ENCODE results near the gene GGTLC2. TPM values are rescaled to one million over a fixed set of nuclear protein-coding genes. Genes with fewer than 3 reads are reported as not detected.

GGTLC2 gene
- total RNA-seq, 1 donor from 2014 or later = not detected

DNA sequence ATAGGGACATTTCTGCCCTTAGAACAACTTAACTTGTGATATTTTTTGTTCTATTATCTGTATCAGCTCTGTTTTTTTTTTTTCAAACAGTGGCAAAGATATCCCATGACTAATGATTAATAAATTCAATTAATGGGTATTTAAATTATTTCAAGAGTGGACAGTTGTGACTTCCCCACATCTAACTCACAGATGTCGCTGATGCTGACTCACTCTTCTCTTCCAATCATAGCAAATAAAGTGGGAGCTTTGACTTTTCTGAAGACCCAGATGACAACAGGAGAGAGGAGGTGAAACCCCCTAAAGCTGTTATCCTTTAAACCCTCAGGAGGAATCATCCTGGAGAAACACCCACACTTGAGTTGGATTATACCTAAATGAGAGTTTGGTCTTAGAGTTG lies 27.1 kb downstream of the GGTLC2 start:
- no peaks in the 10 kb centered on the region for H3K36me3 Mint-ChIP-seq (ENCODE audit: low read depth, unreplicated experiment)
- H3K27me3 Mint-ChIP-seq (ENCODE audit: unreplicated experiment) = no peaks in the 10 kb centered on the region
- DNase-seq (ENCODE audit: low spot score) = no peak
- no peak overlapping the region for H3K27ac Mint-ChIP-seq (ENCODE audit: unreplicated experiment)
- no peaks in the 10 kb centered on the region for H3K9me3 Mint-ChIP-seq (ENCODE audit: unreplicated experiment)
- no peak overlapping the region for H3K4me3 Mint-ChIP-seq (ENCODE audit: unreplicated experiment)
- TF ChIP-seq, protein P1, sequence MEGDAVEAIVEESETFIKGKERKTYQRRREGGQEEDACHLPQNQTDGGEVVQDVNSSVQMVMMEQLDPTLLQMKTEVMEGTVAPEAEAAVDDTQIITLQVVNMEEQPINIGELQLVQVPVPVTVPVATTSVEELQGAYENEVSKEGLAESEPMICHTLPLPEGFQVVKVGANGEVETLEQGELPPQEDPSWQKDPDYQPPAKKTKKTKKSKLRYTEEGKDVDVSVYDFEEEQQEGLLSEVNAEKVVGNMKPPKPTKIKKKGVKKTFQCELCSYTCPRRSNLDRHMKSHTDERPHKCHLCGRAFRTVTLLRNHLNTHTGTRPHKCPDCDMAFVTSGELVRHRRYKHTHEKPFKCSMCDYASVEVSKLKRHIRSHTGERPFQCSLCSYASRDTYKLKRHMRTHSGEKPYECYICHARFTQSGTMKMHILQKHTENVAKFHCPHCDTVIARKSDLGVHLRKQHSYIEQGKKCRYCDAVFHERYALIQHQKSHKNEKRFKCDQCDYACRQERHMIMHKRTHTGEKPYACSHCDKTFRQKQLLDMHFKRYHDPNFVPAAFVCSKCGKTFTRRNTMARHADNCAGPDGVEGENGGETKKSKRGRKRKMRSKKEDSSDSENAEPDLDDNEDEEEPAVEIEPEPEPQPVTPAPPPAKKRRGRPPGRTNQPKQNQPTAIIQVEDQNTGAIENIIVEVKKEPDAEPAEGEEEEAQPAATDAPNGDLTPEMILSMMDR (IDR thresholded peaks at IDR 0.05; ENCODE audit: unreplicated experiment) = no peak
- no peaks in the 10 kb centered on the region for H3K4me1 Mint-ChIP-seq (ENCODE audit: unreplicated experiment)

DNA sequence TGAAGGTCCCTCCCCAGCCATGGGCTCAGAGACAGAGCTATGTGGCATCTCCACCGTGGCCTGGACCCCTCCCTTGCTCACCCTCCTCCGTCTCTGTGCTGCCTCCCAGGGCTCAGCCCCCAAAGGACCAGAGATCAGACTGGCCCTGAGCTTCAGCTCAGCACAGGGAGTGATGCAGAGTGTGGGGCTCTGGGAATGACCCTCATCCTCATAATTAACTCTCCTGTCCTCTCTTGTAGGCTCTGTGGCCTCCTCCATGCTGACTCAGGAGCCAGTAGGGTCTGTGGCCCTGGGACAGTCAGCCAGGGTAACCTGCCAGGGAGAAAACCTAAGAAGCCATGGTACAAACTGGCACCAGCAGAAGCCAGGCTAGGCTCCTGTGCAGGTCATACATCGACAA lies 28.7 kb downstream of the GGTLC2 start:
- H3K4me3 Mint-ChIP-seq (ENCODE audit: unreplicated experiment) = no peak overlapping the region
- H3K27me3 Mint-ChIP-seq (ENCODE audit: unreplicated experiment) = no peaks in the 10 kb centered on the region
- no peaks in the 10 kb centered on the region for H3K9me3 Mint-ChIP-seq (ENCODE audit: unreplicated experiment)
- H3K27ac Mint-ChIP-seq (ENCODE audit: unreplicated experiment) = no peak overlapping the region
- H3K4me1 Mint-ChIP-seq (ENCODE audit: unreplicated experiment) = no peaks in the 10 kb centered on the region
- H3K36me3 Mint-ChIP-seq (ENCODE audit: low read depth, unreplicated experiment) = no peaks in the 10 kb centered on the region
- no peak for DNase-seq (ENCODE audit: low spot score)
- TF ChIP-seq, protein P1 (IDR thresholded peaks at IDR 0.05; ENCODE audit: unreplicated experiment) = no peak

DNA sequence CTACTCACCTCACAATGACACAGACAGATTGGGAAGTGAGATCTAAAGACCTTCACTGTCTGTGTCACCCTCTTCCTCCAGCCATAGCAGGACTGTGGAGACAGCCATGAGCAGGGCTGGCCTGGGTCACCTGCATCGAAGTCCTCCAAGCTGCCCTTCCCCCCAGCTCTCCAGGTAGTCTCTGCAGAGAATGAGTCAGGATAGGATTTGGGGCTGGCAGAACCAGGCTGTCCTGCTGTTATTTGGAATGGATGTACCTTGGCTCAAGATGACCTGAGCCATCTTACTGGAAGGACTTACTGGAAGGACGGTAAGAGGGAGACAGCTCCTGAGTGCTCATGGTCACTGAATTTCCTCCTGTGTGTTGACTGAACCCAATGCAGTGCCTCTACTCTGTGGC lies 29.2 kb downstream of the GGTLC2 start:
- Mint-ChIP-seq H3K27me3 (ENCODE audit: unreplicated experiment) (no peaks in the 10 kb centered on the region), H3K9me3 (ENCODE audit: unreplicated experiment) (no peaks in the 10 kb centered on the region), H3K27ac (ENCODE audit: unreplicated experiment) (no peak overlapping the region), H3K4me1 (ENCODE audit: unreplicated experiment) (no peaks in the 10 kb centered on the region), H3K4me3 (ENCODE audit: unreplicated experiment) (no peak overlapping the region), H3K36me3 (ENCODE audit: low read depth, unreplicated experiment) (no peaks in the 10 kb centered on the region)
- TF ChIP-seq, protein P1 (IDR thresholded peaks at IDR 0.05; ENCODE audit: unreplicated experiment) = no peak
- no peak for DNase-seq (ENCODE audit: low spot score)

DNA sequence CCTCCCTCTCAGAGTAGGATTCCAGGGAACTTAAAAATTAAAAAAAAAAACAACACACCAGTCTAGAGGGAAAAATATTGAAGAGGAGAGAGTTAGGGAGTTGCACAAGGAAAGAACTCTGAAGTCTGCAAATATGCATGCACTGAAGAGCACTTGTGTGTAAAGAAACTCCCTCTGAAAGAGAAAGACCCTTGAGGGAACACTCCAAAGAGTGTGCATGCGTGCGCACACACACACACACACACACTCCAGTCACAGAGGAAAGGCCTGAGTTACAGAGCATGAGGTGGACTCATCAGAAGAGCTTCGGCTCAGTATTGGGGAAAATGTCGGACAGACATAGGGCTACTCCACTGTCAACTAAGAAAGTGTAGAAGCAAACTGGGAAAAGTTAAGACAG lies 30.1 kb downstream of the GGTLC2 start:
- Mint-ChIP-seq H3K27me3 (ENCODE audit: unreplicated experiment) (no peaks in the 10 kb centered on the region), H3K4me3 (ENCODE audit: unreplicated experiment) (no peak overlapping the region), H3K9me3 (ENCODE audit: unreplicated experiment) (no peaks in the 10 kb centered on the region), H3K36me3 (ENCODE audit: low read depth, unreplicated experiment) (no peaks in the 10 kb centered on the region), H3K4me1 (ENCODE audit: unreplicated experiment) (no peaks in the 10 kb centered on the region), H3K27ac (ENCODE audit: unreplicated experiment) (no peak overlapping the region)
- TF ChIP-seq, protein P1 (IDR thresholded peaks at IDR 0.05; ENCODE audit: unreplicated experiment) = no peak
- no peak for DNase-seq (ENCODE audit: low spot score)

DNA sequence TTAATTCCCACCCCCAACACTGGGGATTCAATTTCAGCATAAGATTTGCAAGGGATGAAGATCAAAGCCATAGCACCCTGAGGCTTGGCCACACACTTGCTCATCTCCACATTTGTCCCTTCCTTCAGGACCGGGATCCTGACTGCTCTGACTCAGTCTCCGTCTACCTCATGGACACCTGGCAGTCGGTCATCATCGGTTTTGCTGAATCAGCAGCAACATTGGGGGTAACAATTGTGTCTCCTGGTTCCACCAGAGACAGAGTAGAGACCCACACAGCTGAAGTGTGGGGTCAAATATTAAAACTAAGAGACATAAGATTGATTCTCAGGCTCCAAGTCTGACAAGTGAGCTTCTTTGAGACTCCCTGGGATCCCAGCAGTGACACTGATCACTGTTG lies 34.6 kb downstream of the GGTLC2 start:
- Mint-ChIP-seq H3K27ac (ENCODE audit: unreplicated experiment) (no peak overlapping the region), H3K9me3 (ENCODE audit: unreplicated experiment) (no peaks in the 10 kb centered on the region), H3K36me3 (ENCODE audit: low read depth, unreplicated experiment) (peaks cover 3% of the 10 kb centered on the region), H3K4me1 (ENCODE audit: unreplicated experiment) (no peaks in the 10 kb centered on the region), H3K27me3 (ENCODE audit: unreplicated experiment) (peaks cover 3% of the 10 kb centered on the region), H3K4me3 (ENCODE audit: unreplicated experiment) (no peak overlapping the region)
- DNase-seq (ENCODE audit: low spot score) = no peak
- TF ChIP-seq, protein P1 (IDR thresholded peaks at IDR 0.05; ENCODE audit: unreplicated experiment) = no peak
